SHP77 (cell line): ENCODE measurements around the gene NUP210L.

ENCODE experiments used
- DNase-seq, 2 experiments: peaks; one replicate each; lab custom pipeline; 2025; lab: John Stamatoyannopoulos, UW

Gene NUP210L

DNA sequence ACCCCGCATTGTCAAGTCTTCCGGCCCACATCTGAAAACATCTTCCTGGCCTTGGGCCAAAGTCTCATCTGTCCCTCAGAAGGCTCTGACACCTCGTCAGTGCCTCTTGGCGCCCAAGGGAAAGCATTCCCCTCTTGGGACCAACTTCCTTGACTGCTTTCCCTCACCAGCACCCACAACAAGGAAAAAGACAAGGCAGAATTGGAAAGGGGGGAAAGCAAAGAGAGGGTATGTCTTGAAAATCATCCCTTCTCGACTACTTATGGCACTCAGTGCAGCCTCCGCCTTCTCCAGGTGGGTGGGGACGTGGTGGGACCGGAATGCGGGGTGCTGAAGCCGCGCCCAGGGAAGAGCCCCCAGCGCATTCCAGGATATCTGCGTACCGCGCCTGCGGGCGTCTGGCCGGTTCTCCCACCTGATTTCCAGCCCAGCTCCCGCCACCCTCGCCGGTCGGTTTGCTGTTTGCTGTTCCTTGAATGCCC, 191.0 kb downstream of the NUP210L start:
- peak; percentile 53 to 67 for DNase-seq

DNA sequence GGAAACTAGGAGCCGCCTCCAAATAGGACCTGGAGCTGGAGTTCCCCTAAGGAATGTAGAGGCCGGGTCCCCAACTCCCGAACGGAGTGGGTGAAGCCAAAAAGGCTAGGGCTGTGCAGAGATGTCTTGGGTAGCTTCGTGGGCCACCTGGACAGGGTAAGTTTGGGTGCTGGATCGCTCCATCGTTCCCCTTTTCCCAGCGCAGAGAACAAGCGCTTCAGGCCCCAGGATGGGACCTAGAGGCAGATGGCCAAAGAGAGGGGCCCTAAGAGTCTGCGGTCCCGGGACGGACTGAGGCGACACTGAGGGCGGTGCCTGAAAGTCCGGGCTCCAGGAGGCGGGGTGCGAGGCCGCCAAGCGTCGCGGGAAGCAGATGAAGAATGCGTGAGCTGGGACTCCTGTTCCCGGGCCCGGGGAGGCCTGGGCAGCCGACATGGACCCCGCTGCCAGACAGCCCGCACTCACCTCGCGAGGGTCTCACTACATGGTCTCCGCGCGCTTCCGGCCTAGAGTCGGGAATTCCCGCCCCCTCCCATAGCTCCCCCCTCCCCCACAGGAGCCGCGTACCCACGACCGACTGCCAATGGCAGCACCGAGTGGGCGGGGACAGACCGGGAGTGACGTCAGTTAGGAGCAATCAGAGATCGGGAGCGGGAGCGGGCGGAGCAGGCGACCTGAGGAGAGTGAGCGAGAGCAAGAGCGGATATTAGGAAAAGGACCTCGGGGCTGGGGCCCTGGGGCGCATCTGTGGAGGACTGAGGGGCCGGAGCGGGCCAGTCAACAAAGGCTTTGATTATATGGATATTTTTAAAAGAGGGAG, 191.6 kb downstream of the NUP210L start, which contains the start of gene SLC39A1:
SLC39A1 (minus strand) TSS at position 508 of the 820 bp plus-strand sequence. CDS start 822 bp downstream, outside the sequence.
- peak; percentile 99 to 100 for DNase-seq

- DNase-seq, result peak in 1 of 2 experiments; percentile 18
Measured at GRCh38 chr1:153962088-153963029, 192.5 kb downstream of the NUP210L start.

GRCh38 chr1:153961421-153961820, 193.5 kb downstream of the NUP210L start:
- DNase-seq, result no peak

GRCh38 chr1:153960206-153960605, 194.7 kb downstream of the NUP210L start:
- DNase-seq, result no peak

DNA sequence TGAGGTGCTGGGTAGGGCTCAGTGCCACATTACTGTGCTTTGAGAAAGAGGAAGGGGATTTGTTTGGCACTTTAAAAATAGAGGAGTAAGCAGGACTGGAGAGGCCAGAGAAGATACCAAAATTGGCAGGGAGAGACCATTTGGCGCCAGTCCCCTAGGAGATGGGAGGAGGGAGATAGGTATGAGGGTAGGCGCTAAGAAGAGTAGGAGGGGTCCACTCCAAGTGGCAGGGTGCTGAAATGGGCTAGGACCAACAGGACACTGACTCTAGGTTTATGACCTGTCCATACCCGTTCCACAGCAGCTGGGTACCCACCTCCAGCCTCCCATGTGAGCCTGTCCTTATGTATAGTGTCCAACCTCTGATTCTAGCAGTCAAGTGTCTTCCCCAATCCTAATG, 195.4 kb downstream of the NUP210L start:
- DNase-seq, result no peak

GRCh38 chr1:153958961-153959260, 196.0 kb downstream of the NUP210L start:
- no peak for DNase-seq

GRCh38 chr1:153958111-153958960, 196.5 kb downstream of the NUP210L start, which contains the start of gene CRTC2:
CRTC2 (minus strand) TSS chr1:153958612; CDS start chr1:153958497, 115 bp downstream.
- DNase-seq, result peak; percentile 100

DNA sequence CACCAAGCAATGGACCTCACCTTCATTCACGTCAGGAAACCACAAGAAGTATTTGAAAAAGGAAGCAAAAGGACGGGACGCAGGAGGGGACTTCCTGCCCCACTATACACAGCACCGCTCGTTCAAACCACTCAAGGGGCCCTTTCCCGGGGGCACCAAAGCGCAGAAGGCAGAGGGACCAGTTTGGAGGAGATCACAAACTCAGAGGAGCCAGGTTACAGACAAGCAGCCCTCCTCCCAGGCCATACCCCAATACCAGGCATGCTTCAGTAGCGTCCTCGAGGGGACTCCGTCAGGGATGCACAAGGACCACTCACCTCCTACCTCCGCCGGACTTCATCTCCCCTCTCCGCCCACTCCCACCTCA, 197.1 kb downstream of the NUP210L start:
- DNase-seq, result peak in 1 of 2 experiments; percentile 57

- DNase-seq, result no peak
Measured at GRCh38 chr1:153956997-153957715, 197.7 kb downstream of the NUP210L start.

- no peak for DNase-seq
Measured at GRCh38 chr1:153954826-153955225, 200.0 kb downstream of the NUP210L start.

GRCh38 chr1:153953859-153954365, 201.0 kb downstream of the NUP210L start:
- no peak for DNase-seq

DNA sequence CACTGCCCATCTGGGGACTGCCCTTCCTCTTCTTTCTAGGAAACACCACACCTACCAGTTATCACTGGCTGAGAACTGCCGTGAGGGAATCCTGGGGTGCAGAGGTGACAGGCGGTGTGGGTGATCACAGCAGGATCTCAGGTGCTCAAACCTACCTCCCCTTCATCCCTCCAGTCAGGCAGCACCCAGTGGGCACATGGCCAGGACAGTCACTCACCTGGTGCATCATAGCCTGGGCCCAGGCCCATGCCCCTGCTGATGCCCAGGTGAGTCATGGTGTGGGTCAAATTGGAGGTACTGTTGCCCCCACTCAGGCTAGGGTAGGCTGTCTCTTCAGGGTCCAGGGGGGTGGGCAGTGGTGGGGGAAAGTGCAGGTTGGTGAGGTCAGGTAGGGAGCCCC, 203.1 kb downstream of the NUP210L start:
- no peak for DNase-seq

- no peak for DNase-seq
Measured at GRCh38 chr1:153951183-153951582, 203.7 kb downstream of the NUP210L start.

- DNase-seq, result peak; percentile 87 to 89
Measured at GRCh38 chr1:153946622-153947241, 208.1 kb downstream of the NUP210L start, which contains the start of gene DENND4B. DENND4B (minus strand) TSS chr1:153946718; CDS start chr1:153944374, 2,344 bp downstream.

DNA sequence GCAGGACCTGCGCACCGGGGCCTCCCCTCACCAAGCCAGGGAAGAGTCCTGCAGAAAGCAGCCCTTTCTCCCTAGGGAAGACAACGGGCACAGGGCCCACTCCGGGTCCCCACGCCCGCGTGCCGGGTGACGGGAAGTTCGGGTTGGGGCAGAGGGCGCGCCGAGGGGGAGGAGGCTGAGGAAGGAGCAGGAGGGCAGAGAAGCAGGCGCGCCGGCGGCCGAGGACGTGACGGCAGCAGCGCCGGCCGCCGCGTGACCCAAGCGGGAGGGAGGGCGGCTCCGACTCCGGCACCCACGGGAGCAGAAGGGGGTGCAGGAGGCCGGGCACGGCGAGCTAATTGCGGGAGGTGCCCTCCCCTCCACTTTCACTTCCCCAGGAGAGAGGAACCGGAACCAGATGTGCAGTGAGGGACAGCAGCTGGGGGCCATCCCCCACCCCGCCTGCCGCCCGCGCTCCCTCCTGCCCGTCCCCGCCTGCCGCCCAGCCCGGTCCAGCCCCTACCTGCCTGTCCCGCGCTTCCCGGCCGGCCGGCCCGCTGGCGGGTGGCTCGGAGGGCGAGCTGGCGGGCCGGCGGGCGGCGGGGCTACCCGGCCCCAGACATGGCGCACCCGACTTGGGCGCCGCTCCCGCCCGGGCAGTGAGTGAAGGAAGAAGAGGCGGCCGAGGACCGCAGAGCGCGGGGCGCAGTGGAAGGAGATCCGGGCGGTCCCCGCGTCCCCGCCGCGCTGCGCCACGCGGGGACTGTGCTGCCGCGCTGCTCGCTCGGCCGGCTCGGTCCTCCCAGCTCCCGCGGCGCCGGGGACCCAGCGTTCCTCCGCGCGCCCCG, 208.9 kb downstream of the NUP210L start:
- DNase-seq, result peak in 1 of 2 experiments; percentile 83

DNA sequence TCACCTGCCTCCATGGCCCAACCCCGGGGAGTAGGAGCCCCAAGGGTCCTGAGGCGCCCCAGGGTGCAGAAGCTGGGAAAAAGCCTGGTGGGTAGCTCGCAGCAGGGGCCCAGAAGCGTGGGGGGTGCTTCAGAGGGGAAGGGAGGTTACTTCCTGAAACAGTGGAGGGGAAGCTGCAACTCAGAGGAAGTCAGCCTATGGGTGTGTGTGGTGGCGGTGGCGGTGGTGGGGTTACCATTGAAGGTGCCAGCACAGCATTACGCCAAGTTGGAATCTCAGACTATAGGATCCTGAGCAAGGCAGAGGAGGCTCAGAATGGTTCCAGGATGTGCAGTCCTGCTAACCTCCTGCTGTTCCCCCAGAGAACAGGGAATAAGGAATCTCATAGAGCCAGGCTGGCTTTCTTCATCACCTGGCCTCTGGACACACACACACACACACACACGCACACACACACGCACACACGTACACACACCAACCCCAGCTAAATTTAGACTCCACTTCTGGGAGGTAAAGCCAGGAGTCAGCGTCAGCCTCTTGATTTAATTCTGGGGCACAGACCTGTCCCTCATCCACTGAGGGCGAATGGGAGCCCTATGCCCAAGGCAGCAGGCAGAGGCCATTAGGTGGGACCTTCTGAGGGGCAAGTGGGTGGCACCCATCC, 209.6 kb downstream of the NUP210L start:
- peak in 1 of 2 experiments; percentile 42 for DNase-seq

- no peak for DNase-seq
Measured at GRCh38 chr1:153944827-153945117, 210.1 kb downstream of the NUP210L start.
